ENCODE measurements around the gene OLFML3.
A peak's percentile ranks its signal among the peaks of the same experiment; 100 is the strongest.

OLFML3 gene

GRCh38 chr1:113949007-113949406 lies 30.3 kb upstream of the OLFML3 start:
- DNase-seq (ENCODE audit: low spot score) = no peak

DNA sequence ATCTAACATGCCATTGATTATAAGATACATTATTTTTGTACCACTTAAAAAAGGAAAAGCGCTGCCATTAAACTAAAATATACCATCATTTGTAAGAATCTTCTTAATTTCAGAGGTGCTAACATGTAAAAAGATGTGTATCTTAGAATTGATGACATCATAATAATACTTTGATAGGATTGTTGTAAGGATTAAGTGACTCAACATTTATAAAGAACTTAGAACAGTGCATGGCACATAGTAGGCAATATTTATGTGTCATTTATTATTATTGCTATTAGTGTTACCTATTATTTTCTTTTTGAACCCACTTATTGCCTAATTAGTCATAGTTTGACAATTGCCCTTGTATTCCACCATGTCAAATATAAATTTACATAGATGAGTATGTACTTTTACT lies 28.4 kb upstream of the OLFML3 start:
- DNase-seq (ENCODE audit: low spot score) = no peak

DNA sequence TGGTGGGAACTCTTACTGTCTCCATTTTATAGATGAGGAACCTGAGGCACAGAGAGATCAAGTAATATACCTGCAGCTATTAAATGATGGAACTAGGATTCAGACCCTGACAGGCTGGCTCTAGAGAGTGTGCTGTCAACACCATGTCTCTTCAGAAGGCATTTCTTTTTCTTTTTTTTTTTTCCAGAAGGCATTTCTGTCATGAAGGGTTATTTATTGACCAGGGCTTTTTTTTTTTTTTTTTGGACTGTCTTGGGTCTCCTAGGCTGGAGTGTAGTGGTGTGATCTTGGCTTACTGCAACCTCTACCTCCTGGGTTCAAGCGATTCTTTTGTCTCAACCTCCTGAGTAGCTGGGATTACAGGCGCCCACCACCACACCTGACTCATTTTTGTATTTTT lies 27.6 kb upstream of the OLFML3 start:
- DNase-seq (ENCODE audit: low spot score) = no peak

GRCh38 chr1:113957984-113958383 lies 21.3 kb upstream of the OLFML3 start:
- DNase-seq (ENCODE audit: low spot score) = no peak

GRCh38 chr1:113958691-113959090 lies 20.6 kb upstream of the OLFML3 start:
- DNase-seq (ENCODE audit: low spot score) = no peak

- DNase-seq (ENCODE audit: low spot score) = peak; percentile 32
Observed at GRCh38 chr1:113963281-113963906, 15.9 kb upstream of the OLFML3 start.

GRCh38 chr1:113965703-113966412 lies 13.4 kb upstream of the OLFML3 start:
- no peak for DNase-seq (ENCODE audit: low spot score)

GRCh38 chr1:113972954-113973353 lies 6.3 kb upstream of the OLFML3 start:
- no peak for DNase-seq (ENCODE audit: low spot score)

DNA sequence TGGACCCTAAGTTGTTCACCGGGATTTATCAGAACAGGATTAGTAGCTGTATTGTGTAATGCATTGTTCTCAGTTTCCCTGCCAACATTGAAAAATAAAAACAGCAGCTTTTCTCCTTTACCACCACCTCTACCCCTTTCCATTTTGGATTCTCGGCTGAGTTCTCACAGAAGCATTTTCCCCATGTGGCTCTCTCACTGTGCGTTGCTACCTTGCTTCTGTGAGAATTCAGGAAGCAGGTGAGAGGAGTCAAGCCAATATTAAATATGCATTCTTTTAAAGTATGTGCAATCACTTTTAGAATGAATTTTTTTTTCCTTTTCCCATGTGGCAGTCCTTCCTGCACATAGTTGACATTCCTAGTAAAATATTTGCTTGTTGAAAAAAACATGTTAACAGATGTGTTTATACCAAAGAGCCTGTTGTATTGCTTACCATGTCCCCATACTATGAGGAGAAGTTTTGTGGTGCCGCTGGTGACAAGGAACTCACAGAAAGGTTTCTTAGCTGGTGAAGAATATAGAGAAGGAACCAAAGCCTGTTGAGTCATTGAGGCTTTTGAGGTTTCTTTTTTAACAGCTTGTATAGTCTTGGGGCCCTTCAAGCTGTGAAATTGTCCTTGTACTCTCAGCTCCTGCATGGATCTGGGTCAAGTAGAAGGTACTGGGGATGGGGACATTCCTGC lies 3.9 kb upstream of the OLFML3 start:
- no peak for DNase-seq (ENCODE audit: low spot score)

GRCh38 chr1:113976609-113977278 lies 2.5 kb upstream of the OLFML3 start:
- no peak for DNase-seq (ENCODE audit: low spot score)

DNA sequence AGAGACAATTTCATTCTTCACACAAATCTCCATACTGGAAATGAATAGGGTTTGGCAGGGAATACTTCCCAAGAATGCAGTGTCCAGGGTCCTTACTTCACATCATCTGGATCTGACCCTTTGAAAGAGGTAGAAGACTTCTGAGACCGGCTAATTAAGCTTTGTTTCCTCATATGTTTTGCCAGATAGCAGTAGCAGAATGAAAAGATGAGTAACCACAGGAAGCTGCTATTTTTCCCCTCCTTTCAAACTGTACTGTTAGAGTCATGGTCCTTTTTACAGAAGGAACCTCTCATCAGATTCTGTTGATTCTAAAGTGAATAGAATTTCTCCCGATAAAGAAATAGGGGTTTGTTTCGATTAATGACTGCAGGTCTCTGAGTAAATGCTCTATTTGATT lies 1.4 kb upstream of the OLFML3 start:
- DNase-seq (ENCODE audit: low spot score) = no peak

DNA sequence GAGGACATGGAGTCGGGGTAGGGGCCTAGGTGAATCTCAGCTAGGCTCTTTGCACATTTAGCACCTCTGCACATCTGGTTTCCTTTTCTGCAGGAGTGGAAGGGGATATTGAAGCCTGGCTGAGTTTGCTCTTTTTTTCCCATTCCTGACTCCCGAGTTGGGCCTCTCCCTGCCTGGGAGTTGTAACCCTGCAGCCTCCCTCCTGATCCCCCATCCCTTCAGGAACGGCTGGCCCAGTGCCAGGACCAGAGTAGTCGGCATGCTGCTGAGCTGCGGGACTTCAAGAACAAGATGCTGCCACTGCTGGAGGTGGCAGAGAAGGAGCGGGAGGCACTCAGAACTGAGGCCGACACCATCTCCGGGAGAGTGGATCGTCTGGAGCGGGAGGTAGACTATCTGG lies 836 bp downstream of the OLFML3 start:
- no peak for DNase-seq (ENCODE audit: low spot score)

GRCh38 chr1:113981962-113982931 lies 3.0 kb downstream of the OLFML3 start:
- peak; percentile 32 for DNase-seq (ENCODE audit: low spot score)

- no peak for DNase-seq (ENCODE audit: low spot score)
Observed at GRCh38 chr1:113982949-113983348, 3.7 kb downstream of the OLFML3 start.

- DNase-seq (ENCODE audit: low spot score) = no peak
Observed at GRCh38 chr1:113983391-113983790, 4.1 kb downstream of the OLFML3 start.

DNA sequence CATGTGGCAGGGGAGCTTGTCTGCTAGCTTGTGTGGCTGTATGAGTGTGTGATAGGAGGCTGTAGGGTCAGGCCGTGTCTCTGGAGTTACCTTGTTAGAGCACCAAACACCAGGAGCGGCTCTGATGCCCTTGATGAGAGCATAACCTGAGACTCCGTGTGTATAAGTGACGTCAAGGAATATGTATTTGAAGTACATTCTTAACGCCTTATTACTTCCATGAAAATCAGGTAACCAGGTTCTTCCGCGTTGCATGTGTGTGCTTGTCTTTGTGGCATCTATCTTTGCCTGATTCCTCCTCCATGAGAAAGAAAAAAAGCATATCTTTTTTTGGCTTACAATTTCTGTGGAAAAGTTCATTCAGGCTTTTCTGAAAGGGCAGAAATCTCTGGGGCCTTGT lies 4.6 kb downstream of the OLFML3 start:
- no peak for DNase-seq (ENCODE audit: low spot score)

DNA sequence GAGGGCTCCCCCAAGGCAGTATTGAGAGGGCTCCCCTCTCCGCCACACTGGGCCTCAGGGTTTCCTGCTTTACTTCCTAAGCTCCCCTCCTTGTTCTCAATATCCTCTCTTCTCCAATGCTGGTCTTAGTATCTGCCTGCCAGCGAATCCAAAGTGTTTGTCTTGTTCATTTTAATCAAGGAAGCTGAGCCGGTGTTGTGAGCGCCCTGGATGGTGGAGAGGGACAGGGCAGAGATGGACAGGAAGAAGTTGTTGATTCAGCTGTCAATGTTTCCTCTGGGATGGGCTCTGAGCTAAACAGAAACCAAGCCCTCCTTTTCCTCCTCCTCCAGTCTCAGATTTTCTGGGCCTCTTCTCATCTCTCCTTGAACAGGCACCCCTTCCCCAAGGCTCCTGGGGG lies 5.4 kb downstream of the OLFML3 start:
- no peak for DNase-seq (ENCODE audit: low spot score)

- no peak for DNase-seq (ENCODE audit: low spot score)
Observed at GRCh38 chr1:113986802-113987201, 7.5 kb downstream of the OLFML3 start.

DNA sequence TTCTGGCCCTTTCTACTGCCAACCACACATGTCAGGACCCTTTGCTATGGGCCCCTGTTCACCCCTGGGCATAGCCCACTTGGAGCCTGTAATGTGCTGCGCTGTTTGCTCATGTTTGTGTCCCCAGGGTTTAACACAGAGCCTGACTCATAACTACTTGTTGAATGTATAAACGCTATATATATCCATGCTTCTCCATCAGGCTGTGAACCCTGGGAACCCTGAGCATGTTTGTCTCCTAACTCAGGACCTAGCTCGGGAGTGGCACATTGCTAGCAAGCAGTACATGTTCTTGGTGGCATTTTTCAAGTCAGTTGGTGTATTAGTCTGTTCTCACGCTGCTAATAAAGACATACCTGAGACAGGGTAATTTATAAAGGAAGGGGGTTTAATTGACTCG lies 8.0 kb downstream of the OLFML3 start:
- no peak for DNase-seq (ENCODE audit: low spot score)

- DNase-seq (ENCODE audit: low spot score) = no peak
Observed at GRCh38 chr1:113990530-113990929, 11.3 kb downstream of the OLFML3 start.

- DNase-seq (ENCODE audit: low spot score) = no peak
Observed at GRCh38 chr1:113990961-113991360, 11.7 kb downstream of the OLFML3 start.

Data from globus pallidus (tissue), 1 donor.